ENCODE measurements around the gene FLNB. TPM values are rescaled to one million over a fixed set of nuclear protein-coding genes. Genes with fewer than 3 reads are reported as not detected.

Gene FLNB
- total and polyA plus RNA-seq, 2 of the 13 experiments (the other 11 are each of a cell fraction or from before 2014, with no cell fraction given), result 106 to 130 TPM

GRCh38 chr3:58059349-58060321 is 51.4 kb downstream of the FLNB start (continued):
- TF ChIP-seq HDAC1 (CRISPR knock-in tag; IDR thresholded peaks at IDR 0.05) (peak; percentile 99), GZF1 (CRISPR knock-in tag; IDR thresholded peaks at IDR 0.05) (peak; percentile 81; the same call in 1 of the 2 replicates), DPF2 (CRISPR knock-in tag; IDR thresholded peaks at IDR 0.05; ENCODE audit: borderline replicate concordance, low read depth) (peak; percentile 98), ZNF276 (CRISPR knock-in tag; IDR thresholded peaks at IDR 0.05; ENCODE audit: low read depth) (peak; percentile 83), PRDM4 (CRISPR knock-in tag; IDR thresholded peaks at IDR 0.05; ENCODE audit: borderline replicate concordance) (no peak), MAX (IDR thresholded peaks at IDR 0.05) (peak; percentile 73), ZNF556 (CRISPR knock-in tag; IDR thresholded peaks at IDR 0.05; ENCODE audit: borderline replicate concordance) (peak; percentile 98; the same call in 1 of the 2 replicates), MED13 (CRISPR knock-in tag; IDR thresholded peaks at IDR 0.05) (peak; percentile 96), ZNF343 (CRISPR knock-in tag; IDR thresholded peaks at IDR 0.05) (peak; percentile 79; the same call in 1 of the 2 replicates), ZNF121 (CRISPR knock-in tag; IDR thresholded peaks at IDR 0.05) (peak; percentile 79), GPBP1L1 (CRISPR knock-in tag; IDR thresholded peaks at IDR 0.05) (no peak), ISL2 (CRISPR knock-in tag; IDR thresholded peaks at IDR 0.05) (peak; percentile 98), GFI1 (CRISPR knock-in tag; IDR thresholded peaks at IDR 0.05; ENCODE audit: borderline replicate concordance) (peak; percentile 96), SOX5 (CRISPR knock-in tag; IDR thresholded peaks at IDR 0.05; ENCODE audit: borderline replicate concordance) (peak; percentile 94), ZNF713 (CRISPR knock-in tag; IDR thresholded peaks at IDR 0.05) (no peak), NFE2L2 (IDR thresholded peaks at IDR 0.05; ENCODE audit: low read length) (no peak), ZNF253 (CRISPR knock-in tag; IDR thresholded peaks at IDR 0.05; ENCODE audit: borderline replicate concordance) (no peak), ZNF878 (CRISPR knock-in tag; IDR thresholded peaks at IDR 0.05) (peak; percentile 98), SP5 (CRISPR knock-in tag; IDR thresholded peaks at IDR 0.05; ENCODE audit: borderline replicate concordance, low read depth) (no peak), ZNF441 (CRISPR knock-in tag; IDR thresholded peaks at IDR 0.05; ENCODE audit: borderline replicate concordance) (no peak), SMAD3 (CRISPR knock-in tag; IDR thresholded peaks at IDR 0.05) (peak; percentile 99), NAIF1 (CRISPR knock-in tag; IDR thresholded peaks at IDR 0.05; ENCODE audit: borderline replicate concordance) (0 out of 2 replicates have a peak, but pooled peaks have one; percentile 63), MYPOP (CRISPR knock-in tag; IDR thresholded peaks at IDR 0.05) (peak; percentile 96)
